ENCODE data around the gene NEXN.
"Not testable (repeated sequence)": the region's sequence is repeated elsewhere in the genome, so short reads cannot be mapped to it uniquely, and the experiment has no call there.

Gene NEXN

DNA sequence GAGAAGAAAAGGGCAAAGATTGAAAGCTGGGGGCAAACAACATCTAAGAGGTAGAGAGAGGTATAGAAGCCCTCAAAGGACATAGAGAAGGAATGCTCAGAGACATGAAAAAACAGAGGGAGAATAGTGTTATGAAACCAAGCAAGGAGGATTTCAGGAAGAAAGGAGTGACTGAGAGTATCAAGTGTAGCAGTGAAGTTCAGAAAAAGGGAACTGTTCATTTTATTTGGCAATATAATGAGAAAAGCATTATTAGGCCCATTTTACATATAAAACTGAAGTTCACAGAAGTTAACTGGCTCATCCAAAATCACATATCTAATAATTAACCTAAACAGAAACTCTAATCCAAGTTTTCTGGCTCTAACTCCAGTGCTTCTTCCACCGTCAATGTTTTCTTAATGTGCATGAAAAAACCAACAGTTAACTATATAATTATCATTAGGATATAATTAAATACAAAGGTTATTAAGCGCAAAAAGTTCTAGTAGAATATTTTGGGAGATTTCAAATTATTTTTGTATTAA is 17.7 kb downstream of the NEXN start:
- no peak for DNase-seq (ENCODE audit: low read depth)

- no peak for DNase-seq (ENCODE audit: low read depth)
Measured at GRCh38 chr1:77906624-77907023, 18.2 kb downstream of the NEXN start.

GRCh38 chr1:77910116-77910515 is 21.7 kb downstream of the NEXN start:
- no peak for DNase-seq (ENCODE audit: low read depth)

DNA sequence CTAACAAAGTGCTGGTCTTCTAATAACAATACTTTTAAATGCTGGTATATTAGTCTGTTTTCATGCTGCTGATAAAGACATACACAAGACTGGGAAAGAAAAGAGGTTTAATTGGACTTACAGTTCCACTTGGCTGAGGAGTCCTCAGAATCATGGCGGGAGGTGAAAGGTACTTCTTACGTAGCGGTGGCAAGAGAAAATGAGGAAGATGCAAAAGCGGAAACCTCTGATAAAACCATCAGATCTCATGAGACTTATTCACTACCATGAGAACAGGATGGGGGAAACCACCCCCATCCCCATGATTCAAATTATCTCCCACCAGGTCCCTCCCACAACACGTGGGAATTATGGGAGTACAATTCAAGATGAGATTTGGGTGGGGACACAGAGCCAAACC is 30.5 kb downstream of the NEXN start:
- not testable (repeated sequence) for DNase-seq (ENCODE audit: low read depth)

DNA sequence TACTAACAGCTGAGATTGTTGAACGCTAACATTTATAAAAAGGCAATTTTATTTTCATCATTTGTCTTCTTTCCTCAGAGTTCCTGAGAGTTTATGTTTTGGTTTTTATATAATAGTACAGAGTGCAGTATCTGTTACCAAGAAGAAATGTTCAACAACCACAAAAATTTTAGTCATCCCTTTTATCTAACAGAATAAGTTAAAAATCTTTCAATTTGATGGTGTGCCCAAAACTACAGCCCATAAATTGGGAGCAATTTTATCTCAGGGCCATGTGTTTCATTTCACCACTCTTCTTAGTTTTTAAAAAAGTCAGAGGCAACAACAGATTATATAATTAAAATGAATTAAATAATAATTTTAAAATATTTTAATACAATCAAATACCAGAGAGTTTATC is 37.1 kb downstream of the NEXN start:
- no peak for DNase-seq (ENCODE audit: low read depth)

DNA sequence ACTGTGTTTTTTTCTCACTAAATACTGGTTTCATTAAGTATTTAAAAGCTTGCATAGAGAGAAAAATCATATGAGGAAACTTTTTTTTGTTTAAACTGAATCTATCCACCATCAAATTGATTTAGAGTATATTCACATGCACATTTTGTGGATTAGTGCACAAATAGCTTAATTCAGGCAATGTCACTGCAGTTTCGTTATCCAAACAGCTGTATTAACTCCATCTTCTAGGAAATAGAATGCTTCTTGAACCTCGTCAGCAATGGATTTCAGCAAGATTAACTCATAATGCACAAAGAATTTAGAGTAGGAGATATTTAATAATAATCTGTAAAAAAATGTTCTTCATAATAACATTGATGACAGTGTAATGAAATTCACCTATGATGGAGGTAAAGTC is 37.5 kb downstream of the NEXN start:
- no peak for DNase-seq (ENCODE audit: low read depth)

DNA sequence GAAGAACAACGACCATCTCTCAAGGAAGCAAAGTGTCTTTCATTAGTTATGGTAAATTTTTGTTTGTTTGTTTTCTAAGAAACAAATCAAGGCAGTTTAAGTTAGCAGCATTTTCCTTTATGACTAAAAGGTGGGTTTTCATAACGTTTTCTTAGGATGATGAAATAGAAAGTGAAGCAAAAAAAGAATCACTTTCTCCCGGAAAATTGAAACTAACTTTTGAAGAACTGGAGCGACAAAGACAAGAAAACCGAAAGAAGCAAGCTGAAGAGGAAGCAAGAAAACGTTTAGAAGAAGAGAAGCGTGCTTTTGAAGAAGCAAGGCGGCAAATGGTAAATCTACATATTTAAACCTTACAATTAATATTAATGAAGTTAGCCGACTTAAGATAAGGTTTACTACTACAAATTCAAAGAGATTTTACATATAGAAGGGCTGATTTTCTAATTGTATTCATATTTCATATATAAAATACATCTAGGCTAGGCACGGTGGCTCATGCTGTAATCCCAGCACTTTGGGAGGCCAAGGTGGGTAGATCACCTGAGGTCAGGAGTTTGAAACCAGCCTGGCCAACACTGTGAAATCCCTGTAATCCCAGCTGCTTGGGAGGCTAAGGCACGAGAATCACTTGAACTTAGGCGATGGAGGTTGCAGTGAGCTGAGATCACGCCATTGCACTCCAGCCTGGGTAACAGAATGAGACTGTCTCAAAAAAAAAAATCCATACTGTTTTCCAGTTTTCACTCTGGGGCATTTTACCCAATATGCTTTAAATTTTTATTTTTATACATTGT is 38.3 kb downstream of the NEXN start:
- no peak for DNase-seq (ENCODE audit: low read depth)

DNA sequence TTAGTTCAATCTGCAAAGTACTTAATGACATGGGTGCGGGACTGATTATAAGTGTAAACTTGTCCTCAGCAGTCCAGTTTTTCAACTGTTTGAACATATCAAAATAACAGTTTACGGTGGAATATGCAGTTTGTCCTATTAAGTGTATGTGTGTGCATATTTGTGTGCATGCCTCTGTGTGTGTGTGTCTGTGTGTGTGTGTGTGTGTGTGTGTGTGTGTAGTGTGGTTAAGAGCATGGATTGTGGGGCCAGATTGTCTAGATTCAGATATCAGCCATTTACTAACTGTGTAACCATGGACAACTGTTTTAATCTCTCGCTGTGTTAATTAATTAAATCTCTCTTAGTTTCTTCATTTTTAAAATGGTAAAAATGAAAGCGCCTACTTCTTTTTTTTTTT is 39.0 kb downstream of the NEXN start:
- no peak for DNase-seq (ENCODE audit: low read depth)

DNA sequence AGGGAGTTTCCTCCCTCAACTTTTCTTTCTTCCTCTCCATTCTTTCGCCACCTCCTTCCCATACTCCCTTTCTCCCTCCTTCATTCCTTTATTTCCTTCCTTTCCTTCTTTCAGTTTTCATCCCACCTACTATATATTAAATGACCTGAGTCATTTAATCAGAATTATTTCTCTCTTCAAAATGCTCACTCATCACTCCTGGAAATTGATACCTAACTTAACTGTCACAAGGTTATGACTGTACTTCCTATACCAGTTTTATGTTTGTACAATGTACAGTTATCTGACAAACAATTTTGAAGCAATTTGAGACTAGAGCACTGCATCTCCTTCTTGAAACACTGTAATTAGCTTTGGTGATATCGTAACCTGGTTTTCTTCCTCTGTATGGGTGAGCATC is 41.4 kb downstream of the NEXN start:
- no peak for DNase-seq (ENCODE audit: low read depth)

DNA sequence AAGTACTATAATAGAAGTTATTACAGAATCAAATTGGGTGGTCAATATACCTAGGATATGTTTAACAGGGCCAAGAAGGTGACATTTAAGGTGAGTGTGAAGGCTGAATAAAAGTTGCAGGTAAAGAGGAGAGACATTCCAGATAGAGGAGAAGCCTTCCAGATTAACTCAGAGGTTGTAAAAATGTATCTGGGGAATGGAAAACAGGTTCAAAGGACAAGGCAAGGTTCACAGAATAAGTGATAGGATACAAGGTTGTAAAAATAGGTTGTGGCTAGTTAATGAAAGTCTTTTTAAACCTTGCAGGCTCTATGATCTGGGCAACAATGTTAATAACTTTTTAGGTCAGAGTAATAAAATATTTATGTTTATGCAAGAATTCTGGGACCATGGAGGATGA is 50.2 kb downstream of the NEXN start:
- DNase-seq (ENCODE audit: low read depth): no peak

DNA sequence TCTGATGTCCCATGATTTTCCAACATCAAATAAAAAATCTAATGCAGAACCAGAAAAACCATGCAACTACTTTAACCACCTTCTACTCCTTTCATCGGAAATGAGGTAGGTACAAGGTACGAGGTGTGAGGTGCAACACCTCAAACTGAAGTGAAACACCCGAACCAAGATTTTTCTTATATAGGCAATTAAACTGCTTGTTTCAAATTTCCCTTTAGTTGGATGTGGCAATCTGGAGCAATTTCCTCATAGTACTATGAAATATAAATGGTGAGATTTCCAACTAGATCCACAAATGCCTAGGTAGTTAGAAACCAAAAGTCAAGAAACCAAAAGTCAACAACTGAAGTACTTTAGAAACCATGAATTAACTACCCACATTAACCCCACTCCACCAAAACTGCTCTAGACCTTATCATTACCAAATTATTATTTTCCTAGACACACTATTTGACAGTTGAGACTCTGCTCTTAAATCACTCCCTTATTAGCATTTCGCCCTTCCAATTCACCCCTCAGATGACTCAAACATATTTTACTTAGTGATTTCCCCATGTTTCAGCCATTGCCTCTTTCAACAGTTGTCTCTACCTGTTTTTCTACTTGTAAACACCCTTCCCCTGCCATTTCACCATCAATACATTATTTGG is 52.6 kb downstream of the NEXN start:
- no peak for DNase-seq (ENCODE audit: low read depth)

- no peak for DNase-seq (ENCODE audit: low read depth)
Measured at GRCh38 chr1:77942400-77943140, 54.1 kb downstream of the NEXN start.

- DNase-seq (ENCODE audit: low read depth): no peak
Measured at GRCh38 chr1:77945345-77945744, 56.9 kb downstream of the NEXN start.

- DNase-seq (ENCODE audit: low read depth): no peak
Measured at GRCh38 chr1:77948841-77949424, 60.5 kb downstream of the NEXN start.

GRCh38 chr1:77950873-77951272 is 62.4 kb downstream of the NEXN start:
- no peak for DNase-seq (ENCODE audit: low read depth)

GRCh38 chr1:77951328-77951727 is 62.9 kb downstream of the NEXN start:
- DNase-seq (ENCODE audit: low read depth): no peak

GRCh38 chr1:77953907-77954306 is 65.5 kb downstream of the NEXN start:
- DNase-seq (ENCODE audit: low read depth): no peak

DNA sequence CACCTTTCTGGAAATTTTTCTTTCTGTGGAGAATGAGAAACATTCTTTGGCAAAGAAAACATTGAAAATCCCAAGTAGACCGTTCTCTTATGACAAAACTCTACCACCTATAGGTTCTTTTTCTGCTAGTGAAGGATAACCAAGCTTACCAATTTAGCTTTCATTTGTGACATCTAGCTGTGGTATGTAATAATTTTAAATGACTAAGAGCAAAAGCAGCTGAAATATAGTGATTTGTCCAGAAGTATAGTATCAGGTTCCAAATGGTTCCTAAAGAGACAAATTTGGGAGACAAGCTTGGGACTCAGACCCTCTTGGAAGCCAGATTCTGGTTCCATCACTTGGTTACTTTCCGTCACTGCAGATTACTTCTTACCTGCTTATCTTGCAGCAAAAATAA is 66.1 kb downstream of the NEXN start:
- no peak for DNase-seq (ENCODE audit: low read depth)

- DNase-seq (ENCODE audit: low read depth): no peak
Measured at GRCh38 chr1:77955709-77956108, 67.3 kb downstream of the NEXN start.

GRCh38 chr1:77956464-77956863 is 68.0 kb downstream of the NEXN start:
- no peak for DNase-seq (ENCODE audit: low read depth)

- no peak for DNase-seq (ENCODE audit: low read depth)
Measured at GRCh38 chr1:77958391-77958790, 70.0 kb downstream of the NEXN start.

DNA sequence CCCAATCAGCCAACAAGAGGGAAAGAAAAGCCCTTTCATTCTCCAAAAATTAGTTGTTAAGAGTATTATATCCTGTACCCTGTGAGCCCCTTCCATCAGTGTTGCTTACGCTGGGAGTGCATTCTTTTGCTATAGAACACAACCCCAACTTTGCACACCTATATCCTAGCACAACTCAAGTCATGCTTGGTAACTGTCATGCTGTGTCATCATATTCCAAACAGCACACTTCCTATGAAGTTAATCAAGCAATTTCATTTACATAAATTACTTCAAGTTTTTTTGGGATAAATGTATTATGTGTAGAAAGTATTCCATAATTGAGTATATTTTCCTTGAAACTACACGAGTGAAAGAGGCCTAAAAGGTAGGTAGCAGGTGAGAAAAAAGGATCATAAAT is 70.4 kb downstream of the NEXN start:
- DNase-seq (ENCODE audit: low read depth): no peak

DNA sequence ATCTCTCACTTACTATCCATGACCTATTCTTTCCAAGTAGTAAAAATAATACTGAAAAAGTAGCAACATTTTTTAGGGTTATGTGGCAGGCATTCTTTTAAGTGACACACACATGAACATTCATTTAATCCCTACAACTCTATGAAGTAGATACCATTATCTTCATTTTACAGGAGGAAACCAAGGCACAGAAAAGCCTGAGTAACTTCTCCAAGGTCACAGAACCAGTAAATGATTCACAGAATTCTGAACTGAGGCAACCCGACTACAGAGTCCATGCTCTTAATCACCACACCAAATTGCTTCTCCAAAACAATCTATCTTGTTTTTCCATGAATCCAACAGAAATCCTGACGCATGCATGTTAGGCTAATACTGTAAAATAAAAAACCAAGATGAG is 73.0 kb downstream of the NEXN start:
- DNase-seq (ENCODE audit: low read depth): no peak

Measured in T-helper 22 cell (primary cell).